ENCODE results near the gene CCR5AS.
"Not testable (repeated sequence)": the region's sequence is repeated elsewhere in the genome, so short reads cannot be mapped to it uniquely, and the experiment has no call there.

CCR5AS gene

DNA sequence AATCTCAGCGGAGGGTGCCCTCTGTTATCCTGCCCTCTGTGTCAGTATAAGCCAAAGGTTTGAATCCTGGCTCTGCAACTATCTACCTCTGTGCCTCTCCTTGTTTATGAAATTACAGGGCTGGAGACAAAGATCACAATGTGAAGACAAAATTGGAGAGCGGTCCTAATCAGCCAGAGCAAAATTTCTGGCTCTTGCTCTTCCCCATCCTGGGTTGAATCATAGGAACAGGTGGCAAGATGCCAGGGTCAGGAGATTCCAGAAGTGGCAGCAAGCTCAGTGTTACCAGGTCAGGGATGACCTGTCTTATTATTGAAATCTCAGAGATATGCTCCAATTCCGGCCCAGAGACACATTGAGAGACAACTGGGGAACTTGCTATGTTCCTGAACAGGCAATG is 55.2 kb downstream of the CCR5AS start:
- no peak for DNase-seq

DNA sequence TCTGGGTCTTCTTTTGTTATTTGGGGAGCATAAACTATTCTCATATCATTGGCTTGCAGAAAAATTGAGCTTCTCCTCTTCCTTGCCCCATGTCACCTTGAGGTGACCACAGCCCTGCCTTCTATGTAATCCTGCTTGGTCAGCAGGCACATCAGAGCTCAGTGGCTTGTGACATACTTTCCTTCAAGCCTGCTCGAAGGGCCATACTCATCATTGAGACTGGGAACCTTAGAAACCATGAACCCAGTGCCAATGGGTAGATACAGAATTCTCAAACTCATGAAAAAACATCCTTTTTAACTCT is 56.7 kb downstream of the CCR5AS start:
- no peak for DNase-seq

DNA sequence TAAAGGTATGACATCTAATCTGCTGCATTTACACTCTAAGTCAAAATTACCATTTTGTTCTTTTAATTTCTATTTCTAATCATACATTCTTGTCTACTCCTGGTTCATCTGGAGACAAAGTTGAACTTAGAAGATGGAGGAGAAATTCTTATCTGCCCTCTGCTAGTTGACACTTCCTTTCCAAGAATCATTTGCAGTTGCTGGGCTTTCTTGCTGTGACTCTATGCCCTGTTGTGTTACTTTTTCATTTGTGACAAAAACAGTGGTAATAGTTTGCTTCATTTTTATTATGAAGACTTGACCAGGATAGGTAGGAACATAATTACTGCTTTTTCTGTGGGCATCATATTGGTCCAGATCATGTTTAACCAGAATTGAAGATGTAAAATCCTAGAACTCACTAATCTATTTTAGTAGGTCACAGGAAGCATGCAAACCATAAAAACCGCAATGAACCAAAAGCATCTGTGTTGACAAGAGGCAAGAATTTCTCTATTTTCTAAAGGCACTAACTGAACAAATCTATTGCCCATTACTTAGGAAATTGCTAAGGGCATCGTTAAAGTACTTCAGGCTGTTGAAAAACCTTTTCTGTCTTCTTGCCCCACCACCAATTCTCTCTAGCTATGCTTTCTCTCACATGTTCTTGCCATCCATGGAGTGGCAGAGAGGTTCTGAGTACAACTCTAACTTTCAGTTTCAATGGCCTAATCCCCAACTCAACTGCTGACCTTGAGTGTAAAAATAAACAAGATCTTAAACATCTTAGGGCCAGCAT is 57.2 kb downstream of the CCR5AS start:
- DNase-seq: no peak

DNA sequence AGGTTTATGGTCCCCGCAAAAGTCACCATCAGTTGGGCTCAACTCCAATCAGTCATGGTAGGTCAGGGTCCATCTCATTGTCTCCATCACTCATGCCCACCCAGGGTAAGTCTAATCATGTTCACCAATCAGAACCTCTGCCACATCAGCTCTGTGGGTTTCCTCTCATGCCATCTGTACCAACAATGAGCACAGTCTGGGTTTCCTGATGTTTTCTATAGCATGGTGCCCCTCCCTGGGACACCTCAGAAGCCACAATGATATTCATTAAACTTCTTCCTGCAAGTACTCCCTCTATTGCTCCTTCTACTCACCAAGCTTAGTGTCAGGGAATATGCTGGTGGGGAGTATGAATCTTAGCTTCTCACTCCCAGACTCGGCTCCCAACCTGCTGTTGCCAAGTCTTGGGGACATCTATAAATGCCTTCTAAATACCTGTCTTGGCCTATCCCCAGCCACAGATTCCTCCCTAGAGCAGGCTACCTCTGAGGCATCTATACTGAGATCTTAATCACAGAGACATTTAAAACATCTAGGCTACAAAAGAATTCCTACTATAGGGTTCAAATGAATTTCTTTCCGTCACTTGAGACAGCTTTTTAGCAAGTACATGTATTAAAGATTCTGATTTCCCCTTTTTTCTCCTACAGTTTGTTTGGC is 57.9 kb downstream of the CCR5AS start:
- no peak for DNase-seq

DNA sequence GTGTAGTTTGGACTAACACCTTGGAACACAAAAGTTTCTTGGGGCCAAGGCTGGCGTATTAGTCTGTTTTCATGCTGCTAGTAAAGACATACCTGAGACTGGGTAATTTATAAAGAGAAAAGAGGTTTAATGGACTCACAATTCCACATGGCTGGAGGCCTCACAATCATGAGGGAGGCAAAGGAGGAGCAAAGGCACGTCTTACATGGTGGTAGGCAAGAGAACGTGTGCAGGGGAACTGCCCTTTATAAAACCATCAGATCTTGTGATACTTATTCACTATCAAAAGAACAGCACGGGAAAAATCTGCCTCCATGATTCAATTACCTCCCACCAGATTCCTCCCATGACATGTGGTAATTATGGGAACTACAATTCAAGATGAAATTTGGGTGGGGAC is 62.4 kb downstream of the CCR5AS start:
- DNase-seq: no peak

DNA sequence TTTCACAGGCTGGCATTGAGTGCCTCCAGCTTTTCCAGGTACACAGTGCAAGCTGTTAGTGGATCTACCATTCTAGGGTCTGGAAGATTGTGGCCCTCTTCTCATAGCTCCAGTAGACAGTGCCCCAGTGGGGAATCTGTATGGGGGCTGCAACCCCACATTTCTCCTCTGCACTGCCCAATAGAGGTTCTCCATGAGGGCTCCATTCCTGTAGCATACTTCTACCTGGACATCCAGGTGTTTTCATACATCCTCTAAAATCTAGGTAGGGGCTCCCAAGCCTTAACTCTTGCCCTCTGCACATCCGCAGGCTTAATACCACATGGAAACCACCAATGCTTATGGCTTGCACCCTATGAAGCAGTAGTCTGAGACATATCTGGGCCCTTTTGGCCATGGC is 68.0 kb downstream of the CCR5AS start:
- no peak for DNase-seq

DNA sequence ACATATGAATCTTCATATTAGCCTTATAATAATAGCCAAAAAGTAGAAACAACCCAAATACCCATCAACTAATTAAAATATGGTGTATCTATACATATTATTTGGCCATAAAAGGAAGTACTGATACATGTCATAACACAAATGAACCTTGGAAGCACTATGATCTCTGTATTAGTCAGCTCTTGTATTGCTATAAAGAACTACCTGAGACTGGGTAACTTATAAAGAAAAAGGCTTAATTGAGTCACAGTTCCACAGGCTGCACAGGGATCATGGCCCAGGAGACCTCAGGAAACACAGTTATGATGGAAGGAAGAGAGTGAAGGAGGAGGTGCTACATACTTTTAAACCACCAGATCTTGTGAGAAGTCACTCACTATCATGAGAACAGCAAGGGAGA is 69.0 kb downstream of the CCR5AS start:
- DNase-seq: no peak

DNA sequence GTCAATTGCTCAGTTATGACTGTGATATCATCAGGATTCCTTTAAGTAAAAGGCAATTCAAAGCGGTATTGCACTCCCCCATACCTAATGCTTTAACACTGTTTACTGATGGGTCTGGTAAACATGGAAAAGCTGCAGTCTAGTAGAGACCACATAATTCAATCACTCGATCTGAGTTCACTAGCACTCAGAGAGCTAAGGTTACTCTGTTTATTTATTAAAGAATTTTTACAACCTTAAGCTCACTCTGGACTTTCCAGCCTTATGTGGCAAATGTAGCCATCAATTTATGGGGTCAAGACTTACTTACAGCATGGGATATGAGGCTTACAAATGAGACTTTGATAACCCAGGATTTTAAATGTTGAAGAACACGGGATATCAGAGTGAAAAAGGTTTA is 71.3 kb downstream of the CCR5AS start:
- no peak for DNase-seq

DNA sequence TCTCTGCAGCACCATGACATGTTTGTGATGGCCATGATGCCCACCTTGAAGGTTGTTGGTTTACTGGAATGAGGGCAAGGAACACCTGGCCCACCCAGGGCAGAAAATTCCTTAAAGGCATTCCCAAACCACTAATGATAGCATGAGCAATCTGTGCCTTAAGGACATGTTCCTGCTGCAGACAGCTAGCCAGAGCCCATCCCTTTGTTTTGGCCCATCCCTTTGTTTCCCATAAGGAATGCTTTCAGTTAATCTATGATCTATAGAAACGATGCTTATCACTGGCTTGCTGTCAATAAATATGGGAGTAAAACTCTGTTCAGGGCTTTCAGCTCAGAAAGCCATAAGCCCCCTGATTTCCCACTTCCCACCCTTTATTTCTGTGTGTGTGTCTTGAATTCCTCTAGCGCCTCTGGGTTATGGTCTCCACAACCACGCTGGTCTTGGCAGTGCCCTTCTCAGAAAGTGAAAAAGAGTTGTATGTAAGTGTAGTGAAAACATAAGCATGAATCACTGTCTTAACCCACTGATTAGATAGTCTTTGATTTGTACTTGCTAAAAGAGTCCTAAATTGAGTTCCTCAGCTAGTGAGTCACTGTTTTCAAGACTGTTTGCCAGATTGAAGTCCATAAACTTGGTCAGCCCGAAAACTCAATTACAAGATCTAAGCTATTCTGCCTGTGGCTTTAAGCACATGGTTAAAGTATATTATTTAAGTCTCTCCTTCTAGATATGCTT is 72.0 kb downstream of the CCR5AS start:
- no peak for DNase-seq

DNA sequence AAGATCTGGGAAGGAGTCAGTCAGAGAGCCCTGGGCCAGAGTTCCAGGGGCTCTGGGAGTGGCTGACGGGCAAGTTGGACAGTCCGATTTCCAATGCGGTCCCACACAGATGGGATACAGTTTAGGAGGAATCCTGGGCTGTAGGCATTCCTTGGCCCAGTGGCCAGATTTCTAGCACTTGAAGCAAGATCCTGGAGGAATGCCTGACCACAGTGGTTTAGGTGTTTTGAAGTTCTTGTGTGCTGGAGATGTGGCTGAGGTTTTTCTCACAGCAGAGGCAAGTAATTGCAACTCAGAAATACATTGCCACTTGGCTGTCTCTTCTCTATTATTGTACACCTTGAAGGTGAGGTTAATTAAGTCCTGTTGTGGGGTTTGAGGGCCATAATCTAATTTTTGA is 76.2 kb downstream of the CCR5AS start:
- not testable (repeated sequence) for DNase-seq

DNA sequence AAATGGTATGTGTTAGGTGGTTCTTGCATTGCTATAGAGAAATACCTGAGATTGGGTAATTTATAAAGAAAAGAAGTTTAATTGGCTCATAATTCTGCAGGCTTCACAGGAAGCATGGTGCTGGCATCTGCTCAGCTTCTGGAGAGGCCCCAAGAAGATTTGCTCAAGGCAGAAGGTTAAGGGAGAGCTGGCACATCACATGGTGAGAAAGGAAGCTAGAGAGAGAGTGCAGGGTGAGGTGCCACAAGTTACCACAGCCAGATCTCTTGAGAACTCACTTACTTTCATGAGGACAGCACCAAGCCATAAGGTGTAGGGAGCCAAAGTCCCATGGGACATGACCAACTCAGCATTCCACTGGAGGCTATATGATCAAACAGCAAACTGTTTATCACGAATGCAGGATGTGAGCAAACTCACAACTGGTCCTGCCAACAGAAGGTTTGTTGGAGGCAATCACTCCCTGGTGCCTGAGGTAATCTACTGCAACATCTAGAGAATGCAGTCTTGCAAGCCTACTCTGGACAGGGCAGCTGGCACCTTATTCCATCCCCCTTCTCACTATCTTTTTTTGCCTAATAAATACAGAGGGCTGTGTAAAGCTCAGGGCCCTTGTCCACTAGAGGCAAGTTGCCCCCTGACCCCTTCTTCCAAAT is 81.1 kb downstream of the CCR5AS start:
- no peak for DNase-seq

DNA sequence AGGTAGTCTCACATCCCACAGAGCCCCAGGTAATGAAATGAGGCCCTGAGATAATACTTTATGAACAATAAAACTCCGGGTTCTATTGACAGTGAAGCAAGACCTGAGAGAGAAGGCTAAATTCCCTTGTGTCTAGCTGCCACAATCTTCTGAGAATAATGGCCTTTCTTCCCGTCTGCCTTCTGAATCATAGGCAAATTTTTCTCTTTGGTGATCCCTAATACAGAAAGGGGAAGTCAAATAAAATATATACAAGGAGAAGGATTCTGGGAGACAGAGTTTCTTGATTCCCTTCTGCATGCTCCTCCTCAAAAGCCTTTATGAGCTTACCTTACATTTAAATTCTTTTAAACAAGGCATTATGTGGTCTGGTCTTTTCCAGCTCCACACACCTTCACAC is 82.8 kb downstream of the CCR5AS start:
- no peak for DNase-seq

DNA sequence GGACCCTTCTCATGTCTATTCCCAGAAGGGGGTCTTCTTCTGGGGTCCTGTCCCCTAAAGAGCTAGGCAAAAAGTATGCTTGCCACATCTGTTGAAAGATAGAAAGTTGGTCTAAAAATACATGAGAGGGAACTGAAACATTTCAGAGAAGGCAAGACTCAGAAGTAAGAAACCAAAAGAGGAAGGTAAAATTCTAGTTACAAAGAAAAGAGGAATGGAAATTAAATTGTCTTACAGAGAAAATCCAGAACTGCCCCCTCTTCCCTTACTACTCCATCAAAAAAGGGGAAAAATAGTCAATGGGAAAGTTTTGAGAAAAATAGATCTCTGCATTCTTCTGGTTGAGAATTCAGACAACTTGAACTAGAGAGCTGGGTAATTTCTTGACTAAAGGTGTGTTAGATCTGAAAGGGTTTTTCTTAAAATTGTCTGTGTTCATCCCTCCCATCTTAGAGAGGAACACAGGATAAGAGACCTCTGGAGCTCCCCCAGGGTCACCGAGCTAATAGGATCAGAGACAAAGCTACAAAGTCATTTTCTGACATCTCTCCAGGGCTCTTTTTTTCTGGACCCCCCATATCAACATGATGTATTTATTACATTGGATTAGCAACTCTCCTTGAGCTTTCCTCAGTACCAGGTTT is 85.3 kb downstream of the CCR5AS start:
- no peak for DNase-seq

DNA sequence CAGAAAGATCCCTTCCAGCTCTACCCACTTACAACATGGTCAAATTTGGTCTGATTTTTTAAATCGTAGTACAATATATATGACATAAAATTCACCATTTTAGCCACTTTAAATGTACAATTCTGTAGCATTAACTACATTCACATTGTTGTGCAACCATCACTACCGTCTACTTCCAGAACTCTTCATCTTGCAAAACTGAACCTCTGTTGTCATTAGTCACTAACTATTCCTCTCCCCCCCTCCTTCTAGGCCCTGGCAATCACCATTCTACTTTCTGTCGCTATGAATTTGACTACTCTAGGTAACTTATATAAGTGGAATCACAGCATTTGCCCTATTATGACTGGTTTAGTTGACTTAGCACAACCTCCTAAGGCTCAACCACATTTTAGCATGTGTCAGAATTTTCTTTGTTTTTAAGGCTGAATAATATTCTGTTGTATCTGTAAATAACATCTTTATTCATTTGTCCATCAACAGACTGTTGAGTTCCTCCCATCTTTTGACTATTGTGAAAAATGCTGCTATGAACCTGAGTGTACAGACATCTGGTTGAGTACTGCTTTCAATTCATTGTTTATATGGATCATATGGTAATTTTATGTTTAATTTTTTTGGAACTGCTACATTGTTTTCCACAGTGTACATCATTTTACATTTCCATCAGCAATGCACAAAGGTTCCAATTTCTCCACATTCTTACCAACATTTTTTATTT is 88.5 kb downstream of the CCR5AS start:
- DNase-seq: no peak

DNA sequence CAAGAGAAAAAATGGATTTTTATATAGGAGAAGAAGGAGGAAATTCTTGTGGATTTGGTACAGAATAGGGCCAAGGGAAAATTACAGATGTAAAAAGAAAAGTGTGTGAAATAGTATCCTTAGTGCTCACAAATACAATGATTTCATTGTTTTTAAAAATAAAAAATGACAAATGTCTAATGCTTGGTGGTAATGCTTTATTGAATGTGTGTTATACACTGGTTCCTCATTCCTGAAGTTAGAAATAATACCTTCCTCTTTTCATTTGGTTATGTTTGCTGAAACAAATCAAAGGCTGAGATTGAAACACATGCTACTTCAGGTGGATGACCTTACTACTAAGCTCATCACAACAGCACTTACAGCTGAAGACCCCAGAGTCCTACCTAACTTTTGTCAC is 90.7 kb downstream of the CCR5AS start:
- no peak for DNase-seq

DNA sequence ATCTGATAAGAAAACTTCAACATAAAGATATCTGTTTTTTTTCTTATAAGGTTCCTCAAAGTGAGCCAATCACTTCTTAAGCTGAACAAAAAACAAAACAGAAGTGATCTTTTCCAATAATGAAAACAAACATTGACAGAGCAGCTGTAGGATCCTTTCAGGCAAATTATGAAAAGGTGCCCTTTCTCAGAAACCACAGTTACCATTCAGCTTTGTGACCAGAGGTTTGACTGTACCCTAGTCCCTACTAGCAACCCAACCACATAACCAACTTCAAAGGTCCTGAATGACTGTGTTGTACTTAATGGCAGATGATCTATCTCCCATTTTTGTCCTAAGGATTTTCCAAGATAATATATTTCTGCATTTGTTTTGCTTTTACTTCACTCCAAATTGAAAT is 92.3 kb downstream of the CCR5AS start:
- DNase-seq: no peak
